HG03469 (cell line): ENCODE results near the gene ZNF70.

ENCODE experiments used
- ATAC-seq: cut with Tn5 transposase; IDR thresholded peaks from one replicate; pipeline ENCODE4 v1.9.1; 2021; ENCODE audit warnings: mild to moderate bottlenecking, moderate library complexity, moderate number of reproducible peaks; ENCODE audit not compliant: unreplicated experiment

Gene ZNF70

DNA sequence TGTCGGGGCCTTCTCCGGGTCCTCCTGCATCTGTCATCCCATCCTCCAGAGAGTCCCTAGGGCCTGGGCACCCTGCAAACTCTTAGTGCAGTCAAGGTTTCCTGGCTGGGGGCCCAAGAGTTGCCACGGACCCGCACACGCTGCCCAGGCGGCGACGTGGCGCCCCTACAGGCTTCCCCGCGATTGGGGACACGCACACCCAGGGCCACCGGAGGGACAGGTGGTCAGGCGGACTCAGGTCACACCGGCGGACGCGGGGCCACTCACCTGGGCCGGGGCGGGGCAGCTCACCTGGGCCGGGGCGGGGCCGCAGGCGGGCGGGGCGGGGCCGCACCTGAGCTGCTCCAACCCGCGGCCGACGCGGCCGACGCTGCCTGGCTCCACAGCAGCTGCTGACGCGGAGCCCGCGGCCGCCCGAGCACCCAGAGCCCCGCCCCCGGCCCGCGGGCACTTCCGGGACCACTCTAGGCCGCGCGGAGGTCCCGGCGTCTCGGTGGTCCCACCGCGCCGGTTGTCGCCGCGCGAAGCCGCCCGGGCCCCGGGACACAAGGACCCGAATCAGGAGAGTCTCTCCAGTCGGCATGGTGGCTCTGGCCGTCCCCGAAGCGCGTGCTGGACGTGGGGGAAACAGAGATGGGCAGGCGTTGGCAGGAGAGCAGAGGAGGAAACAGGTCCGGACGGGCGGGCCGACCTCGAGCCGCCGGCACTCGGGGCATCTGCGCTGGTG is at the start of gene ZNF70:
Gene ZNF70 (minus strand): TSS at position 399 of the 727 bp plus-strand sequence. CDS start 5,972 bp downstream, outside the sequence.
- ATAC-seq = no peak

- ATAC-seq = no peak
Measured at GRCh38 chr22:23796461-23796860, 45.5 kb upstream of the ZNF70 start.

DNA sequence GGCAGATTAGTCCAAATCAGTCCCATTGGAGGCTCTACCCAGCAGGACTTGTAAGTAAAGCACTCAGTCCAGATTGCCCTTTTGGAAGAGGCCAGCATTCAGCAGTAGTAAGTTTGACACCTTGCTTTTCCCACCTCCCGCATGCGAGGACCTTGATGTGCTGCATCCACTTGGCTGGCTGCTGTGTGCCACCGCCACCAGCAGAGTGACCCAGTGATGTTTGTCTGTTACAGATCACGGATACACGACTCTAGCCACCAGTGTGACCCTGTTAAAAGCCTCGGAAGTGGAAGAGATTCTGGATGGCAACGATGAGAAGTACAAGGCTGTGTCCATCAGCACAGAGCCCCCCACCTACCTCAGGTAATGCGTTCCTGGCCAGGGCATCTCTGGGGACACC is 42.4 kb upstream of the ZNF70 start:
- ATAC-seq = no peak

DNA sequence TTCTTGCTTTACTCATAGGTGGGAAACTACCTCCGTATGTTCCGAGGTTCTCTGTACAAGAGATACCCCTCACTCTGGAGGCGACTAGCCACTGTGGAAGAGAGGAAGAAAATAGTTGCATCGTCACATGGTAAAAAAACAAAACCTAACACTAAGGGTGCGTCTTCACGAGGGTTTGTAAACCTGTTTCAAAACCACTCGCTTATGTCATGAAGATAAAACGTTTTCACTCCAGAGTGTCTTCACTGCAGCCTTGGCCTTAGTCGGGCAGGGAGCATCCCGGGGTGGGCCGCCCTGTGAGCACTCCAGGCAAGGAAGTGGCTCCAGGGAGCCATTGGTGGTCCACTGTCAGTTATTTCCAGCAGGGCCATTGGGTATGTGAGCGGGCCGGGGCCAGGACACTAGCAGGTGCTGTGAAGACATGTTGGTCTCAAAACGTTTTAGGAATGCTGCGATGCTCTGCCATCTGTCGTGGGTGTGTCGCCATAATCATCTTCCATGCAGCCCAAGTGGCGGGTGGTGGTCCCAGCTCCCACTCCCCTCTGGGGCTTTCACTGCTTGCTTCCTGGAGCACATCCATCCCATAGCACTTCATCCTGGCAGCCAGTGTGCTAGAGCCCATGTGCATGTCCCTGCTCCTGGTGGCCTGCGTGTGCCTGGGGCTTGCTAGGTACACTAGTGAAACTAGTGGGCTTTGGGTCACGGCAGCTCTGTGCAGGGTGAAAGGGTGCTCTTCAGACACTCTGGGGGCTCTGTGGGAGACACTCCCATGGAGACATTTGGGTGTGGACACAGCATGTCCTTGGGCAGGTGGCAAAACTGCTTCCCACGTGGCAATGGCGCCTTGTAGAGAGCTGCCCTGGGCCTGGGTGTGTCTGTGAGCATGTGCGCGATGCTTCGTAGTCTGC is 41.1 kb upstream of the ZNF70 start:
- no peak for ATAC-seq

- no peak for ATAC-seq
Measured at GRCh38 chr22:23790819-23791737, 40.2 kb upstream of the ZNF70 start.

GRCh38 chr22:23789638-23790037 is 38.7 kb upstream of the ZNF70 start:
- no peak for ATAC-seq

GRCh38 chr22:23789121-23789520 is 38.2 kb upstream of the ZNF70 start:
- no peak for ATAC-seq

GRCh38 chr22:23787910-23788309 is 37.0 kb upstream of the ZNF70 start:
- no peak for ATAC-seq

DNA sequence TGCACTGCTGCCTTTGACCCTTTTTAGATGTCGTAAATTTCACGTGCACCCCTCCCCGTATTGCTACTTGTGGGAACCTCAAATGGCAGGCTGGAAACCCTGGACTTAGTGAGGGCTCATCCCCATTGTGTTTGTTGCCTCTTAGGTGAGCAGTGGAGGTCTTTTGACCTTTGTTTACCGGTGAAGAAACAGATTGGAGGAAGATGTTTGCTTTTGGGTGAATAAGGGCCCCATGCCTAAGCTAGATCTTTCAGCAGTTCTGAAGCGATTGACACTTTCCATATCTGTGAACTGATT is 36.6 kb upstream of the ZNF70 start:
- ATAC-seq = no peak

GRCh38 chr22:23786752-23787599 is 36.1 kb upstream of the ZNF70 start, which contains the start of gene SMARCB1:
Gene SMARCB1 (plus strand): TSS chr22:23786966. CDS start chr22:23787170, 204 bp downstream.
- no peak for ATAC-seq

- ATAC-seq = no peak
Measured at GRCh38 chr22:23786261-23786710, 35.4 kb upstream of the ZNF70 start.

DNA sequence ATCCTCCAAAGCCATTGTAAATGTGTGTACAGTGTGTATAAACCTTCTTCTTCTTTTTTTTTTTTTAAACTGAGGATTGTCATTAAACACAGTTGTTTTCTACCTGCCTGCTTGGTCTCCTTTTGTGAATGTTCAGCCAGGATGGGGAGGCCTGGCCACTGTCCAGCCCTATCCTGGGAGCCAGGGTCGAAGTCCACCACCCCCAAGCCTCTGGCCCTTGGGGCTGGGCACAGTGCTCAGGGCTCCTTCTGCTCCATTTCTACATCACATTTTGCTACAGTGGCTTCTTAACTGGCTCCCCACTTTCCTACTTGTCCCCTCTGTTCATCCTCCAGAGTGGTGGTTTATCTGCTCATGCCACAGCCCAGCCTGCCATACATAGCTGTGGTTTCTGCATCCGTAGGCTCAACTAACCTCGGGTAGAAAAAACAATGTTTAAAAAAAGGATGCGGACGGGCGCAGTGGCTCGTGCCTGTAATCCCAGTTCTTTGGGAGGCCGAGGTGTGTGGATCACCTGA is 33.4 kb upstream of the ZNF70 start:
- ATAC-seq = no peak

DNA sequence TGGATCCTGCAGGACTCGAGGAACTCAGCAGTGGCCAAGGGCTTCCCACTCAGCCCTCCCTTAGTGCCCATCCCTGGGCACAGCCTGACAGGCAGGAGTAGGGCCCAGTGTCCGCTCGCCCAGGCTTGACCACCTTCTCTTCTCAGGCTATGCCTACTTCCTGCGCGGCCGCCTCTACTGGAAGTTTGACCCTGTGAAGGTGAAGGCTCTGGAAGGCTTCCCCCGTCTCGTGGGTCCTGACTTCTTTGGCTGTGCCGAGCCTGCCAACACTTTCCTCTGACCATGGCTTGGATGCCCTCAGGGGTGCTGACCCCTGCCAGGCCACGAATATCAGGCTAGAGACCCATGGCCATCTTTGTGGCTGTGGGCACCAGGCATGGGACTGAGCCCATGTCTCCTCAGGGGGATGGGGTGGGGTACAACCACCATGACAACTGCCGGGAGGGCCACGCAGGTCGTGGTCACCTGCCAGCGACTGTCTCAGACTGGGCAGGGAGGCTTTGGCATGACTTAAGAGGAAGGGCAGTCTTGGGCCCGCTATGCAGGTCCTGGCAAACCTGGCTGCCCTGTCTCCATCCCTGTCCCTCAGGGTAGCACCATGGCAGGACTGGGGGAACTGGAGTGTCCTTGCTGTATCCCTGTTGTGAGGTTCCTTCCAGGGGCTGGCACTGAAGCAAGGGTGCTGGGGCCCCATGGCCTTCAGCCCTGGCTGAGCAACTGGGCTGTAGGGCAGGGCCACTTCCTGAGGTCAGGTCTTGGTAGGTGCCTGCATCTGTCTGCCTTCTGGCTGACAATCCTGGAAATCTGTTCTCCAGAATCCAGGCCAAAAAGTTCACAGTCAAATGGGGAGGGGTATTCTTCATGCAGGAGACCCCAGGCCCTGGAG is 32.6 kb upstream of the ZNF70 start:
- no peak for ATAC-seq

DNA sequence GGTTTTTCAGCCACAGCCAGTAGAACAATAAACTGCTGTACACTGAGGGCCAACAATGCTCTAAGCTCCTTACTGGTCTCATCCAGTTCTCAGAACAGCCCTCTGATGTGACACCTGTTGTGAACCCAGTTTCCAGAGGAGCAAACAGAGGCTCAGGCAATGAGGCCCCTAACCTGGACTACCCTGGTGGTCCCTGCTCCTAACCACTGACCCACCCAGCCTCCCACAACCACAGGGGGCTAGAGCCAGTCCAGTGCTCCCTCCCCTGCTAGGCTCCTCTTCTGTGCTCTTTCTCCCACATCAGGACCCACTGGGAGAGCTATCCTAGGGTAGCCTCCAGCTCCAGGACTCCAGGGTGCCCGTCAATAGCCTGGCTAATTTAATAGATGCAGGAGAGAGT is 31.8 kb upstream of the ZNF70 start:
- ATAC-seq = no peak

DNA sequence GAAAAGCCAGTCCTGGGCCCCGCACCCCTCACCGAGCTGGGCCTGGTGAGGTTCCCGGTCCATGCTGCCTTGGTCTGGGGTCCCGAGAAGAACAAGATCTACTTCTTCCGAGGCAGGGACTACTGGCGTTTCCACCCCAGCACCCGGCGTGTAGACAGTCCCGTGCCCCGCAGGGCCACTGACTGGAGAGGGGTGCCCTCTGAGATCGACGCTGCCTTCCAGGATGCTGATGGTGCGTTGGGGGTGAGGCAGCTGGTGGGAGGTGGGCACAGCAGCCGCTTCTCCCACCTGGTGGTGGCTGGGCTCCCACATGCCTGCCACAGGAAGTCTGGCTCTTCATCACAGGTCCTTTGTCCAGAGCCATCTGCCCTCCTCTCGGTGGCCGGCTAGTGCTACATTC is 31.3 kb upstream of the ZNF70 start:
- ATAC-seq = no peak

DNA sequence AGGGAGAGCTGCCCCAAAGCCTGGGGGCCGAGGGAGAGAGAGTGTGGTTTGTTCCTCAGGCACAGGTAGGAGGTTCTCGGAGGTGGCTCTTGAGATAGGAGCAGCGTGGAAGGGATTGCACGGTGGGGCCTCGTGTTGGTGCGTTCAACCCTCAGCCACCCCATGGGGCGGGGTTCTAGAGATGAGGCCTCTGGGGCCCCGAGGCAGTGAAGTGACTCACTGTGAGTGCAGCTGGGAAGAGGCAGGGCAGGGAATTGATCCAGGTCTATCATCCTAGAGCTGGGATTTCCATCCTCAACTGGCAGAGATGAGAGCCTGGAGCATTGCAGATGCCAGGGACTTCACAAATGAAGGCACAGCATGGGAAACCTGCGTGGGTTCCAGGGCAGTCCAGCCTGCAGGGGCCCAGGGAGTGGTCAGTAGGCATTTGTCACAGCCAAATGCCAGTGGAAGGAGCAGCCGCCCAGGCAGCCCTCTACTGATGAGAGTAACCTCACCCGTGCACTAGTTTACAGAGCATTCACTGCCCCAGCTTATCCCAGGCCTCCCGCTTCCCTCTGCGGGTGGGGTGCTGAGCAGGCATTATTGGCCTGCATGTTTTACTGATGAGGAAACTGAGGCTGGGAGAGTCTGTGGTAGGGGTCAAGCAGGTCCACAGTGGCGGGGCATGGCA is 30.7 kb upstream of the ZNF70 start:
- no peak for ATAC-seq

DNA sequence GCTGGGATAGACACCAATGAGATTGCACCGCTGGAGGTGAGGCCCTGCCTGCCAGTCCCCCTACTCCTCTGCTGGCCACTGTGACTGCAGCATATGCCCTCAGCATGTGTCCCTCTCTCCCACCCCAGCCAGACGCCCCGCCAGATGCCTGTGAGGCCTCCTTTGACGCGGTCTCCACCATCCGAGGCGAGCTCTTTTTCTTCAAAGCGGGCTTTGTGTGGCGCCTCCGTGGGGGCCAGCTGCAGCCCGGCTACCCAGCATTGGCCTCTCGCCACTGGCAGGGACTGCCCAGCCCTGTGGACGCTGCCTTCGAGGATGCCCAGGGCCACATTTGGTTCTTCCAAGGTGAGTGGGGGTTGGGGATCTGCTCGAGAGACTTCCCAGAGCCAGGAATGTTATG is 30.2 kb upstream of the ZNF70 start:
- ATAC-seq = no peak

DNA sequence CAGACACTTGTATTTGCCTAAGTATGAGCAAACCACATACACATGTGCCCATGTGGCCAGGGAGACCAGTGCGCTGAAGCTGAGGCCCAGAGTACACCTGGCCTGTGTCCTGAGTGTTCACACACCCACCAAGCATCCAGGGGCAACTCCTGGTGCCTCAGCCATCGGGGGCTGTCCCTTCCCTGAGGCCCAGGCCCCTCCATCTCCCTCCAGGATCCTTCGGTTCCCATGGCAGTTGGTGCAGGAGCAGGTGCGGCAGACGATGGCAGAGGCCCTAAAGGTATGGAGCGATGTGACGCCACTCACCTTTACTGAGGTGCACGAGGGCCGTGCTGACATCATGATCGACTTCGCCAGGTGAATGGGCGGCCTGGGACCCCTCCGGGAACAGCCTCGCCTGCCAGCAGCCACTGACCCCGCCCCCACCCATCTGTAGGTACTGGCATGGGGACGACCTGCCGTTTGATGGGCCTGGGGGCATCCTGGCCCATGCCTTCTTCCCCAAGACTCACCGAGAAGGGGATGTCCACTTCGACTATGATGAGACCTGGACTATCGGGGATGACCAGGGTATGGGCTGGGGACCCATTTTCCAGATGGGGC is 29.3 kb upstream of the ZNF70 start:
- ATAC-seq = no peak
